ENCODE results near the gene LMBRD1.
"Not testable (repeated sequence)": the region's sequence is repeated elsewhere in the genome, so short reads cannot be mapped to it uniquely, and the experiment has no call there.

LMBRD1 gene

DNA sequence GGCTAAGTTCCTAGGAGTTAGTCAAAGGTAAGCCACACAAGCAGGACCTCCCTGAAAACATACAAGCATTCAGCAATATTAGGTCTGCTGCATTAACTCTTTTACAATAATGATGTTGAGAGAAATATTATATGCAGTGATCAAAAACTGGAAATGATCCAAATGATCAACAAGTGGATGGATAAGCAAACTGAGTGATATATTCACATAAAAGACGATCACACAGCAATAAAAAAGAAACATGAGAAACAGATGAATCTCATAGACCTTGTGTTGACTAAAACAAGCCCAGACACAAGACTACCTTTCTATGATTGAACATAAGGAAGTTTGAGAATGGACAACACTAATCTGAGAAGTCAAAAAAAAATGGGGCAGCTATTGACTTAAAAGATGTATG, 39.9 kb downstream of the LMBRD1 start:
- DNase-seq (ENCODE audit: insufficient read length, low spot score) (no peak), FAIRE-seq (no peak)

DNA sequence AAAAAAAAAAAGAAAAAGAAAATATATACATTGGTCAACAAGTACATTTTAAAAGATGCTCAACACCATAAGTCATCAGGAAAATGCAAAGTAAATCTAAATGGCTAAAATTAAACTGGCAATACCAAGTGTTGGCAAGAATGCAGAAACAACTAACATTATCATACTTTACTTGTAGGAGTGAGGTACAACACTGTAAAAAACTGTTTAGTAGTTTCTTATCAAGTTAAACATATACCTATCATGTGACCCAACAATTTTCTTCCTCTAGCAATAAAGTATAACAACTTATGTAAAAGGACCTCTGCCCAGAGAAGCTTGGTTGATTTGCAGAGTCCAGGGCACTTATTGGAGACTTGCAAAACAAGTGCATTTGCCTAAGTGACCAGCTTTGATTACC, 40.4 kb downstream of the LMBRD1 start:
- FAIRE-seq (no peak), DNase-seq (ENCODE audit: insufficient read length, low spot score) (no peak)

DNA sequence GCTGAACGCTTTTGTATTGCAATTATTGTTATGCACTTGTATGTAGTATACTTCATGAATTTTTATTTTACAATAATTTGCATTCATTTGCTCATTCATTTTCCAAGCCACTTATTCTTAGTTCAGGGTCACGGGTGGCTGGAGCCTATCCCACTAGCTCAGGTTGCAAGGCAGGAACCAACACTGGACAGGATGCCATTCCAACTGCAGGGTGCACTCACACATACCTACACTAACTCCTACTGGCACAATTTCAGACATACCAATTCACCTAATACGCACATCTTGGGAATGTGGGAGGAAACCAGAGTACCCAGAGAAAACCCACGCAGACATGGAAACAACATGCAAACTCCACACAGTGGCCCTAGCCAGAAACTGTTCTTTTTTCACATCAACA, 61.8 kb downstream of the LMBRD1 start:
- DNase-seq (ENCODE audit: insufficient read length, low spot score) (no peak), FAIRE-seq (no peak)

DNA sequence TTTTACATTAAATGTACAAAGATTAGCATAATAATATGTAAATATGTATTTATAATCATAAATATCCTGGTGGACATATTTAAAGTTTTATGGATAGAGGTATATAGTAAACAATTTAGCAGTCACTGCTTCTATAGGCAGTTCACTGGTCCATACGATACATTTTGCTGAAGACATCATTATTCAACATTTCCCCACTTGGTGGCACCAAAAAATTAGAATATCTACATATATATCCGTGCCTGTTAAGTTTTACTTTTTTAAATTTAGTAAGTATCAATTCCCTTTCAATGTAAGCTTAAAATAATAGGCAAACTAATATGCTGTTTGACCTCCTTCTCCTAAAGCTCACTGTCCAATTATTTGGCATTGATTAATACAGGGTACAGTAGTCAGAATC, 64.2 kb downstream of the LMBRD1 start:
- no peak for DNase-seq (ENCODE audit: insufficient read length, low spot score)

DNA sequence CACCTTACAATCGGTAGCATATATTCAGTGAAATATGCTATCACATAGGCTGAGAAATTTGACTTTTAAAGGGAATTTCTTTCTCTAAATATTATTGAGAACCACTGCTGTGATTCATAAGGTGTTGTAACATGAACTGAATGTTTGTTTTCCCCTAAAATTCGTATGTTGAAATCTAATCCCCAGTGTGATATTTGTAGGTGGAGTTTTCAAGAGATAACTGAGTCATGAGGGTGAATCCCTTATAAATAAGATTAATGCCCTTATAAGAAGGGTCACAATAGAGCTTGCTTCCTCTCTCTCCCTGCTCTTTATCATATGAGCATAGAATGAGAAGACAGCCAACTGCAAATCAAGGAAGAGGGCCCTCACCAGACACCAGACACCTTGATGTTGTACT, 64.8 kb downstream of the LMBRD1 start:
- no peak for DNase-seq (ENCODE audit: insufficient read length, low spot score)
- no peak for FAIRE-seq

More for the DNA sequence above, 64.2 kb downstream of the LMBRD1 start:
- no peak for FAIRE-seq

DNA sequence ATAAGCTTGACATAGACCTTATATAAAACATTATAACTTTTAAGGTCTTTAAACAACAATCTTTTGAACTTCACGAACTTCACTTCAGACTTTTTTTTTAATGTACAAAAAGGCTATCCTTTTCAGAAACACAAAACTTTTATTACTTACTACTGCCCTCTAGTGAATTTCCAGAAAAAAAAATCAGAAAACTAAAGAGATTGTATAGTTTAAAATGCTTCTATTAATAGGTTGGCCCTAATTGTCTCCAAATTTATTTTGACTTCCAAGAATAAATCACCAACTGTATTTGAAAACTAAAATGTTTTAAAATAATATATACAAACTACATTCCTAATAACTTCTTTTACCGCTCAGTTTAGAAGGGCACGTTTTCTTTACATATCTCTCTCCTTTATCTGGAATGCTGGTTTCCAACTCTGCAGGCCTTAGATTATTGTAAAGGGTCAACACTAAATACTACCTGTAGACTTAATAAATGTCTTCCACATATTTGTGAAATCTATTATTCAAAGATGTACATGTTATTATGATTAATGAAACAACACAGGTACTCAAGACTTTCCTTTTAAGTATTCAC, 66.8 kb downstream of the LMBRD1 start:
- DNase-seq (ENCODE audit: insufficient read length, low spot score) (no peak), FAIRE-seq (no peak)

DNA sequence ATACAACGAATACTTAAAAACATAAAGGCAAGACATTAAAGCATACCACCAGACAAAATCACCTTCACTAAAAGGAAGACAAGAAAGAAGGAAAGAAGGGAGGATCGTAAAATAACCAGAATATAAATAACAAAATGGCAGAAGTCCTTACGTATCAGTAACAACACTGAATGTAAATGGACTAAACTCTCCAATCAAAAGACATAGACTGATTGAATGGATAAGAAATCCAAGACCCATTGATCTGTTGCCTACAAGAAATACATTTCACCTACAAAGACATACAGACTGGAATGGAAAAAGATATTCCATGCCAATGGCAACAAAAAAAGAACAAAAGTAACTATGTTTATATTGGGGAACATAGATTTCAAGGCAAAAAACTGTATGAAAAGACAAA, 74.1 kb downstream of the LMBRD1 start:
- no peak for FAIRE-seq
- DNase-seq (ENCODE audit: insufficient read length, low spot score) = no peak

DNA sequence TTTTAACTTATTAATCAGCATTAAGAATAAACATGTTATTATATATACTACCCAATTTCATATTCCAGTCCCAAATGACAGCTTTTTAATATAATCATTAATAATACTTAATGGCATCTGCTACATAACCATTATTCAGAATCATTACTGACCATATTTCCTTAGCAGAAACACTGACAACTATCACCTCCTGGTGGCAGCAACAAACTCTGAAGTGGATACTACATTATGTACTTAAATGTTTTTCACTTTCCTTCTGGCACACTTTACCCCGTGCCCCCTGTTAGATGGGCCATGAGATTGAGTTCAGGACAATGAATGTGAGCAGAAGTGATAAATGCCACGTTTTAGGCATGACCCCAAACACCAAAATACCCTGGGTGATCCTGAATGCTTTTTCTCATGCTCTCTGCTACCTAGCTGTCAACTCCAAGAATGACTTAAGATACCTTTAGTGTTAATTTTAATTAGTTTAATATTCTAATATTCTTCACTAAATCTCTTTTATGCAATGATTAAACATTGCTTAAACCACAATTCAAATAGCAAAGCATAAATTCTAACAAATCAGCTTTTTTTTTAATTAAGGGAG, 77.1 kb downstream of the LMBRD1 start:
- no peak for FAIRE-seq
- DNase-seq (ENCODE audit: insufficient read length, low spot score) = peak; percentile 10

DNA sequence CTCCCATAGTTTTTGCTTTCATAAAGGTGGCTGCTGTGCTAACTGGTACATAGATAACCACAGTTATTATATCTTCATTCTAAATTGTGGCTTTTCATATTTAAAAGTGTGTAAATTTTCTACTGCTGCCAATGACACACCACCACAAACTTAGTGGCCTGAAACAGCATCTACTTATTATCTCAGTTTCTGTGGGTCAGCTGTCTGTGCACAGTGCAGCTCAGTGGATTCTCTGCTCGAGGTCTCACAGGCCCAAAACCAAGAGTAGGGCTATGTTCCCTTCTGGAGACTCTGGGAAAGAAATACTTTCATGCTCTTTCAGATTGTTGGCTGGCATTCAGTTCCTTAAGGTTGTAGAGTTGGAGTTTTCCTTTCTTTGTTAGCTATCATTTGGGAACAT, 90.1 kb downstream of the LMBRD1 start:
- FAIRE-seq = no peak
- no peak for DNase-seq (ENCODE audit: insufficient read length, low spot score)

DNA sequence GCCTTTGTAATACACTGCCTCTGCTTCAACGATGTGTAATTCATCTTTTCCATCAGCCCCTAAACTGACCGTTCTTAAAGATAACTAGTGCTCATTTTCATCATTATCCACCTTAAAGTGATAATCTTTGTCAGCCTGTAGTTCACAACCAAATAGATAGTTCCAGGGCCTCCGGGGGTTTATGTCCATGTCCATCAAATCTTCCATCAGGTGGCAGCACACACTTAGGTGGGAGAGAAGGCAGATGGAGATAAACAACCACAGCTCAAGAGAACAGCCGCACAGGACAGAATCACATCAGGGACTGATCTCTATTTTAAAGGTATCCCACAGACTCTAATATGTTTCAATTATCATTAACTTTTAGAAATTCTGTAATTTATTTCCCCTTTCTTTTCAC, 90.9 kb downstream of the LMBRD1 start:
- no peak for FAIRE-seq
- DNase-seq (ENCODE audit: insufficient read length, low spot score) = no peak

DNA sequence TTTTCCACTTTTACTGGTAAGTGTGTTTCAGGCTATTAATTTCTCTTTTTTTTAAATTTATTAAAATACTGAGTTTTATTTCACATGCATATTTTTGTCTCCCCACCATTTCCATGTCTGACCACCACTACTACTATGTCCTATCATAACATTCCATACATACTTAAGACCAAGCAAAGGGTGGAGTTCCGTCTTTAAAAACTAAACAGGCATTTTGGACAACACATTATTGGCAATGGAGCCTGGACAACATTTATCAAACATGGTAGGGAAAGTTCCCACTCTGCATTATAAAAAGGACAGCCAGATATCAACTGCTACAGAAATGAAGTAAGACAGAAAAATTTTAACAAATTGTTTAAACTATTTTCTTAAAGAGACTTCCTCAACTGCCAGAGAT, 91.9 kb downstream of the LMBRD1 start:
- FAIRE-seq (no peak), DNase-seq (ENCODE audit: insufficient read length, low spot score) (no peak)

DNA sequence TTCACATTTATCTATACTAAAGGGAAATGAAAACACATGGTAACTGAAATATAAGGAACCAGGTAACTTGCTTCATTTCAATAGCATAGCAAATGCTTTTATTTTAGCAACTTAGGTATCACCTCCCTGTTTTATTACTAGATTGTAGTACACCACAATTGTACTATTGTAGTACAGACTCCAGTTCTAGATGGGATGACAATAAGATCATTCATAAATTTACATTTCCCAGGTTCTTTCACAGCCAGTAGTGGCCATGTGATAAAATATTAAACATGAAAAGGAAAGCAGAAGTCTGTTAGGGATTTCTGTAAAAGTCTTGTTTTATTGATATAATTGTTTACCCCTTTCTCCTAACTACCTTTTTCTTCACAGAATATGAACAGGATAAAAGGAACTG, 97.2 kb downstream of the LMBRD1 start:
- no peak for FAIRE-seq
- DNase-seq (ENCODE audit: insufficient read length, low spot score) = no peak

DNA sequence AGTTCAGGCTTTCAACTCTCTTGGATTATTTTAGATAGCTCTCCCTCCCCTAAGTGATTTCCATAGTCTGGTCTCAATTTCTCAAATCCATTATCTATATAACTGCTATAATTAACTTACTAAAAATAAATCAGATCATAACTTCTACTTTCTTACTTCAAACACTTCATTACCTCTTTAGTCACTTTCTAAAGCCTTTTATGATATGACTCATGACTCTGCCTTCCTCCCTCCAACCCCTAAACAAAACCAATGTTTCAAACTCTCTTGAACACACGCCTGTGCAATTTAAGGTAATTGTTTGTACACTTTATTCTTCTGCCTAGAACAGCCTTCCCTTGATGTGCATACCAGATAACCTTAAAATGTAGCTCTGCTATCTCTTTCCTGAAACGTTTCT, 100.5 kb downstream of the LMBRD1 start:
- DNase-seq (ENCODE audit: insufficient read length, low spot score) = no peak
- no peak for FAIRE-seq

DNA sequence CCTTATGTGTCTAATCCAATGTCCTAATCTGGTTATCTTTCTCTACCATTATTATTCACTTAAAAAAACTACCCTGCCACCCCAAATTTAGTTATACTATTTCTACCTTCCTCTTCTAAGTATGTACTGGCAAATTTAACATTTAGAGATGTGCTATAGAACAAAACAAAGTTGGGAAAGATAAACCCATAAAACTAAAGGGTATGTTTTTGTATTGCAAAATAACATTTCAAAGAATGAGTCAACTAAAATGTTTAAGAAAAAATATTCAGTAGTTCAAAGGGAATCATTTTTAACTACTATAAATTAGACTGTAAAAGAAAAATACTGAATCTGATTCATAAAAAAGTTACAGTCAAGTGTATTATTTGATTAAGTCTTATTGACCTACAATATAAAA, 103.0 kb downstream of the LMBRD1 start:
- no peak for FAIRE-seq
- no peak for DNase-seq (ENCODE audit: insufficient read length, low spot score)

DNA sequence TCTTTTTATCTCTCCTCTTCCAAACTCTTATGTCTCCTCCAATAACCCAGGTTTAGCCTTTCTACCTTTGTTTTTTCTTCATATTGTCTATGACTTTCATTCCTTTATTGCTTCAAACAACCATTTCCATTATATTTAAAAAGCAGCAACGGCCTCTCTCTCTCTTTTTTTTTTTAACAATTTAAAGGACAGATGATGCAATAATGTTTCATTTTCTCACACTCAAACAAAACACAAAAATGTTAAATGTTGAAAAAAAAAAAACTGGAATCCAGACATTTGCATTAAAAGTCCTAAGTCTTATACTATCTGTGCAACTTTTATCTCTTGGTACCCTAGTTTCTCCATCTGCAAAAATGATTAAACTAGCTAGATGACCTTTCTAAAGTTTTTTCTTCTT, 105.8 kb downstream of the LMBRD1 start:
- no peak for DNase-seq (ENCODE audit: insufficient read length, low spot score)

DNA sequence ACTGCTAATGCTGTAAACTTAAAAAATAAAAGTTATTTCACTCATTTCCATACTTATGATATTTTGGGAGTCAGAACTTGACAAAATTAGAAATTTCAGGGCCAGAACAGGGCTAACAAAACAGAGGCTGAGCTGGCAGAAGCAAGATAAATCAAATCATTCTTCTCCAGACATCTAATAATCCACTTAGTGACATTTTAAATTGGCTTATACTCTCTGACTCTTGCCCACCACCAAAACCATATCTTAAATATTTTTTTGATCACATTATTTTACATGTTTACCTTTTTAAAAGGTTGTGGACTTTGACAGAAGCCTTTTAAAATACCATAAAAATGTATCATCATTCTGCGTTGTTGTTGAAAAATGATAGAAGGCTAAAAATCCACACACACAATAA, 116.5 kb downstream of the LMBRD1 start:
- FAIRE-seq (no peak), DNase-seq (ENCODE audit: insufficient read length, low spot score) (no peak)

More for the DNA sequence above, 105.8 kb downstream of the LMBRD1 start:
- no peak for FAIRE-seq

DNA sequence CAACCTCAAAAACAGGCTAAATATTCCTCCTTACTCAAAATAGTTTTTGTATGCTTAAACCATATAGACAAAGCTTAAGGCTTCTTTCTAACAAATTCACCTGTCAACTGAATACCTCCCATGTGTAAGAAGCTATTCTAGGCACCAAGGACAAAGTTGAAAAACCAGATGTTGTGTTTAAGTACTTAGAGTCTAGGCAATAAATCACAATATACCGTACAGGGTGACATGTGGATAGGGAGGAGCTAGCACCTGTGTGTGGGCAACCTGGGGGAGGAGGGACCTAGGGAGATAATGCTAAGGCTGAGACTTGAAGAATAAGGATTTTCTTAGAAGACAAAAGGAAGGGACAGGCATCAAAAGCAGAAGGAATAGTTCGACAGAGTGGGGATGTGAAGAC, 123.5 kb downstream of the LMBRD1 start:
- FAIRE-seq (no peak), DNase-seq (ENCODE audit: insufficient read length, low spot score) (no peak)

DNA sequence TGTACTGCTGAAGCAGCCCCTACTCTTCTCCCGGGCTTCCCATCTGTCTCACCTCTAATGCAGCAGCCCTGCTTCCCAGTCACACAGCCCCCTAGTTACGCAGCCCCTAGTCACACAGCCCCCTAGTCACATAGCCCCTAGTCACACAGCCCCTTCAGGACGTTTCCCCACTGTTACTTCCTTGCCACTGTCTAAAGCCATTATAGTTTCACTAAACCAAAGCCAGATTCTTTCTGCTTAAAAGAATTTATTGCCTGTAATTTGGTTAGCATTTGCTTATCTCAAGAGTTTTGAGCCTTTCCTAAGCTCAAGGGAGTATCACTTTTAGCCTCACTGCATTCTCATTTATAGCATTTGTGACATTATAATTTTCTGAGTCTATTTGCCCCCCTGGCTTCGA, 127.9 kb downstream of the LMBRD1 start:
- DNase-seq (ENCODE audit: insufficient read length, low spot score) (no peak), FAIRE-seq (no peak)

DNA sequence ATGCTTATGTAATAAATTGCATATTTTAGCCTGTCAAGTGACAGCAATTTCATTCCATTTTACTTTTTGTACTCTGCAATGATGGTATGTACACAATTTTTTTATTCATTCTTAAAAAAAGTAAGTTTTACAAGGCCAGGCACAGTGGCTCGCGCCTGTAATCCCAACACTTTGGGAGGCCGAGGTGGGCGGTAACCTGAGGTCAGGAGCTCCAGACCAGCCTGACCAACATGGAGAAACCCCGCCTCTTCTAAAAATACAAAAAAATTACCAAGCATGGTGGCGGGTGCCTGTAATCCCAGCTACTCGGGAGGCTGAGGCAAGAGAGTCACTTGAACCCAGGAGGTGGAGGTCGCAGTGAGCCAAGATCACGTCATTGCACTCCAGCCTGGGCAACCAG, 130.0 kb downstream of the LMBRD1 start:
- DNase-seq (ENCODE audit: insufficient read length, low spot score); FAIRE-seq: not testable (repeated sequence)

DNA sequence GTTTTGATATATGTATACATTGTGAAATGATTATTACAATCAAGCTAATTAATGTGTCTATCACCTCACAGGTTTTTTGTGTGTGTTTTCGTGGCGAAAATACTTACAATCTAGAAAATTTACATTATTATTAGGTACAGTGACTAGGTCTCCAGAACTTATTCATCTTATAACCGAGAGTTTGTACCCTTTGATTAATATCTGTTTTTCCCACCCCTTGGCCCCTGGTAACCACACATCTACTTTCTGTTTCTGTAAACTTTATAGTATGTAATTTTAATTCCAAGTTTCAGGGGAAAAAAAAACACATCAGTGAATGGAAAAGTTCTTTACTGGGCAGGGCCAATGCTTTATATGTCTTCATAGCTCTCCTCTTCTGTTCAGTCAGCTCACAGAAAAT, 131.4 kb downstream of the LMBRD1 start:
- no peak for DNase-seq (ENCODE audit: insufficient read length, low spot score)
- FAIRE-seq = no peak

DNA sequence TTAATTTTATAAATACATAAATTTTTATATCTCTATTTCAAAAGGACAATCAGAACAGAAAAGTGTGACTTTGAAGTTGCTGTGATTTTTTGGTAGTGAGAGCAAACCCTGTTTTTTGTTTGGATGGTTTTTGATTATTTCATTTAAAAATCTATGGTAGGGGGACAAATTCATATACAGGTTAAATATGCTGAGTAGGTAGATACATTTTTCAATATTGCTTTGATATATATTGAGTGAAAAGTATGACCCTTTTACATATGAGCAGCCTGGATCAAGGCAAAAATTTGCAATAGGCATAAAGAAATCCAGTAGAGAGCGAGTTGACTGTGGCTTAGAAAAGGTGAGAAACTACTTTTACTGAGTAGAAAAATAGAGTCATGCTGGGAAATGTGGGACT, 132.3 kb downstream of the LMBRD1 start:
- DNase-seq (ENCODE audit: insufficient read length, low spot score) = no peak
- FAIRE-seq = no peak

DNA sequence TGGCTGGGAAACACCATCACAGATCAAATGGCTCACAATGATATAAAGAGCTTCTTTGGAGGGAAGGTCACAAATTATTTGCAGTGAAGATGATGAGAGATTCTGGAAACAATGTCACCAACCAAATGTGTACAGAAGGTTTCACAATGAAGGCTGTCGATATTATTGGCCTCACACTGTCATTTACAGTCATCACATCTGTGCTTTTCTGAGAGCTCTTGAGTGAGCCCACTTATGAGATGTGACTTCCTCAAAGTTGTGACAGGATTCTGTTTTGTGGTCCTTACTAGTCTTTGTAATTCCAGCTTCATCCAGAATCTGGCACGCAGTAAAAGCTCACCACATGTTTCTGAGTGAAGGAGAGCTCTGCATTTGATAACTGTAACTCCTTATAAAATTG, 133.6 kb downstream of the LMBRD1 start:
- no peak for DNase-seq (ENCODE audit: insufficient read length, low spot score)
- FAIRE-seq = no peak

DNA sequence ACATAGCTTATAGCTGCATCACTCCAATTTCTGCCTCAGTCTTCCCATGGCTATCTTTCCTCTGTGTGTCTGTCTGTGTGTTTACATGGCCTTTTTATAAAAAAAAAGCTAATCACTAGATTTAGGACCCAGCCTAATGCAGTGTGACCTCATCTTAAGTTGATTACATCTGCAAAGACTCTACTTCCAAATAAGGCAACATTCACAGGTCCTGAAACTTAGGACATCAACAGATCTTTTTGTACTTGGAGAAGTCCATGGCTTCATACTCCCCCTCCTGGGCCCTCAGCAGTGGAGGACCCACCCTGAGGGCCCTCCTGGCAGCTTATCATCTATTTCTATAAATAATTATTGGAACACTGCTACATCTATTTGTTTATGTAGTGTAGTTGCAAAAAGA, 146.1 kb downstream of the LMBRD1 start:
- DNase-seq (ENCODE audit: insufficient read length, low spot score) (no peak), FAIRE-seq (no peak)

All from HTR-8/SVneo (cell line).